ENCODE measurements around the gene UHRF1. TPM values are rescaled to one million over a fixed set of nuclear protein-coding genes. Genes with fewer than 3 reads are reported as not detected.
A peak's percentile ranks its signal among the peaks of the same experiment; 100 is the strongest.
"Not testable (repeated sequence)": the region's sequence is repeated elsewhere in the genome, so short reads cannot be mapped to it uniquely, and the experiment has no call there.

Gene UHRF1
- total RNA-seq, 4 donors from 2014 or later, result 3.4 to 21.7 (median 11.5) TPM

- no peak for TF ChIP-seq POLR2A (IDR thresholded peaks at IDR 0.05)
- no peak for TF ChIP-seq CTCF (IDR thresholded peaks at IDR 0.05)
- intact Hi-C loops (cut with DNase I), result loop anchor here (10.0 kb wide), 1 partner anchor 151 kb away; no protein-coding TSS in a partner anchor
These were observed 35.4 kb upstream of the UHRF1 start for GRCh38 chr19:4873930-4874329.

DNA sequence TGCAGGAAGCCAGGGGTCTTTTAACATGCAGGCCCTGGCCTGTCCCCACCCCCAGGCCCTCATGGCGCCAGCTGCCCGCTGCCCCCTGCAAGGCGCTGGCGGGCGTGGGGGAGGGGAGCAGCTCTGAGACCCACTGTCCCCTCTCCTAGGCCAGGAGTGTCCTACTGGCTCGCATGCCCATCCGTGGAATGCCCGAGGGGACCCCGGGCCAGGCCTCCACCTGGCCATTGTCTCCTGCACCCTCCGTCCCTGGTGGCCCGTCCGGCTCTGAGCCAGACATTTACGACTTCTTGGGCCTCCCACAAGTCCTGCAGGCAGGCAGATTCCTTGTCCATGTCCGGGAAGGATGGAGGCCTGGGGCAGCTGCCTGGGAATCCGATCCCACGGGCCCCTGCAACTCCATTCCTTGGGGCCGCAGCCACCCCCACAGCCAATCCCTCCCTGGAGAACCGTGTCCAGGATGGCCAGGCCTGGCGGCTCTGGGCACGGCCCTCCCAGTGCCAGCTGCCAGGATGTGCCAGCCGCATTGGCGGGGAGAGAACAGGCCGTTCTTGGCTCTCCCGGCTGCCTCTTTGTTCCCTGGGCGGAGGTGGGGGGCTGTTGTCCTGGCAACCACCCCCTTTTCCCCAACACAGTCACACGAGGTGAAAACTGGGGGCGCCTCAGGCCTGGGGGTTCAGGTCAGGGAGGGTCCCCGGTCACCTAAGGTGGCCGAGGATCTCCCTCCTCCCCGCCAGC, 31.4 kb upstream of the UHRF1 start:
- no peak for DNase-seq
- H3K27ac ChIP-seq, result peak overlapping the region in 1 of 4 donors; percentile 18
- WGBS, 2 donors, result 74 to 83% methylated on average over 9 to 14 of the region's 30 CpGs
- intact Hi-C loops (cut with DNase I), result loop anchor here (5.0 to 10.0 kb wide), 2 partner anchors 34 to 147 kb away; no protein-coding TSS in a partner anchor
- peaks cover 0 to 15% (median 0%) of the 10 kb centered on the region in 3 donors for H3K4me1 ChIP-seq
- peaks cover 0 to 13% (median 0%) of the 10 kb centered on the region in 4 donors for H3K27me3 ChIP-seq
- no peaks in the 10 kb centered on the region for H3K36me3 ChIP-seq
- TF ChIP-seq CTCF (IDR thresholded peaks at IDR 0.05) (no peak), POLR2A (IDR thresholded peaks at IDR 0.05) (no peak)
- H3K9me3 ChIP-seq, result no peaks in the 10 kb centered on the region
- no peak overlapping the region for H3K4me3 ChIP-seq

More at GRCh38 chr19:4873930-4874329, 35.4 kb upstream of the UHRF1 start:
- no peaks in the 10 kb centered on the region for H3K36me3 ChIP-seq
- peaks cover 0 to 13% (median 0%) of the 10 kb centered on the region in 4 donors for H3K27me3 ChIP-seq
- no peaks in the 10 kb centered on the region for H3K9me3 ChIP-seq
- H3K4me3 ChIP-seq, result no peak overlapping the region
- no peak overlapping the region for H3K27ac ChIP-seq
- H3K4me1 ChIP-seq, result peaks cover 6 to 33% (median 11%) of the 10 kb centered on the region in 3 donors
- no peak for DNase-seq
- 83 to 88% methylated on average over 3 of the region's 3 CpGs for WGBS, 2 donors

DNA sequence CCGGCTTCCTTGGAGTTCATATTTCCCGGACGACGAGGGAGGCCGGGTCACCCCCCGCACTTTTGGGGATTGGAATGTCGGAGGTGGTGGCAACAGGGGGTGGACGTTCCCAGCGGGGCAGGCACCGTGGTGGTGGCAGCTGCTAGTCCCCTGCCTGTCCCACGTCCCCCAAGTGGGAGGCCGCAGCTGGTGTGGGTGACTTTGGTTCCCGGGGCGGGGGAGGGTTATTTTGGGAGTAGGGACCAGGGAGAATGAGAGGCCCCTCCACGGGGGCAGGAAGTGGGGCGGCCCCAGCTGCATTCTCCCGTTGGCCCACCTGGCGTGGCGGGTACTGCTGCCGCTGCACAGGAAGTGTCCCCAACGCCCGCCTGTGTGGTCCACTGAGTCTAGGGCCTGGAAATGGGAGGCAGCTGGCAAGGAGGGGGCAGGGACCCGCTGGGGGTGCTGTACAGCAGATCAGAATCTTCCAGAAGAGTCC, 30.8 kb upstream of the UHRF1 start:
- intact Hi-C loops (cut with DNase I), result loop anchor here (5.0 to 10.0 kb wide), 2 partner anchors 34 to 146 kb away; no protein-coding TSS in a partner anchor
- H3K4me1 ChIP-seq, result peaks cover 0 to 15% (median 0%) of the 10 kb centered on the region in 3 donors
- H3K9me3 ChIP-seq, result no peaks in the 10 kb centered on the region
- 25 to 50% methylated on average over 3 to 4 of the region's 23 CpGs for WGBS, 2 donors
- H3K36me3 ChIP-seq, result no peaks in the 10 kb centered on the region
- H3K27ac ChIP-seq, result peak overlapping the region in 1 of 4 donors; percentile 18
- H3K4me3 ChIP-seq, result no peak overlapping the region
- no peak for DNase-seq
- H3K27me3 ChIP-seq, result peaks cover 0 to 13% (median 0%) of the 10 kb centered on the region in 4 donors
- no peak for TF ChIP-seq POLR2A (IDR thresholded peaks at IDR 0.05)
- TF ChIP-seq CTCF (IDR thresholded peaks at IDR 0.05), result no peak

- TF ChIP-seq CTCF (IDR thresholded peaks at IDR 0.05), result no peak
- TF ChIP-seq POLR2A (IDR thresholded peaks at IDR 0.05), result no peak
These were observed 30.3 kb upstream of the UHRF1 start for GRCh38 chr19:4879041-4879440.

DNA sequence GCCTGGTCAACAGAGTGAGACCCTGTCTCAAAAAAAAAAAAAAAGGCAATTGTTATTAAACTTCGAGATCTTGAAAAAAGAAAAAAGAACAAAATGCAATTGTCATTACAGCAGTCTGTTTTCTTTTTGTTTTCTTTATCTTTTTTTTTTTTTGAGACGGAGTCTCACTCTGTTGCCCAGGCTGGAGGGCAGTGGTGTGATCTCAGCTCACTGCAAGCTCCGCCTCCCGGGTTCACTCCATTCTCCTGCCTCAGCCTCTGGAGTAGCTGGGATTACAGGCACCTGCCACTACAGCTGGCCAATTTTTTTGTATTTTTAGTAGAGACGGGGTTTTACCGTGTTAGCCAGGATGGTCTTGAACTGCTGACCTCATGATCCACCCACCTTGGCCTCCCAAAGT, 26.4 kb upstream of the UHRF1 start:
- intact Hi-C loops (cut with DNase I); H3K4me3 ChIP-seq; DNase-seq; H3K36me3 ChIP-seq; H3K27me3 ChIP-seq; H3K9me3 ChIP-seq; H3K27ac ChIP-seq; H3K4me1 ChIP-seq: not testable (repeated sequence)
- WGBS, 2 donors, result 69 to 73% methylated on average over 6 of the region's 6 CpGs

More at GRCh38 chr19:4879041-4879440, 30.3 kb upstream of the UHRF1 start:
- peaks cover 0 to 13% (median 0%) of the 10 kb centered on the region in 4 donors for H3K27me3 ChIP-seq
- H3K4me1 ChIP-seq, result peaks cover 0 to 15% (median 0%) of the 10 kb centered on the region in 3 donors
- H3K36me3 ChIP-seq, result no peaks in the 10 kb centered on the region
- H3K4me3 ChIP-seq, result no peak overlapping the region
- DNase-seq, result no peak
- H3K27ac ChIP-seq, result no peak overlapping the region
- intact Hi-C loops (cut with DNase I), result loop anchor here (5.0 to 10.0 kb wide), 2 partner anchors 33 to 146 kb away; no protein-coding TSS in a partner anchor
- no peaks in the 10 kb centered on the region for H3K9me3 ChIP-seq
- 86 to 100% methylated on average over 2 to 11 of the region's 11 CpGs for WGBS, 2 donors

GRCh38 chr19:4884993-4885392, 24.3 kb upstream of the UHRF1 start:
- H3K36me3 ChIP-seq; intact Hi-C loops (cut with DNase I); H3K27me3 ChIP-seq; H3K27ac ChIP-seq; H3K9me3 ChIP-seq; H3K4me1 ChIP-seq; DNase-seq; H3K4me3 ChIP-seq: not testable (repeated sequence)
- WGBS, 2 donors, result 65 to 81% methylated on average over 2 to 5 of the region's 6 CpGs

DNA sequence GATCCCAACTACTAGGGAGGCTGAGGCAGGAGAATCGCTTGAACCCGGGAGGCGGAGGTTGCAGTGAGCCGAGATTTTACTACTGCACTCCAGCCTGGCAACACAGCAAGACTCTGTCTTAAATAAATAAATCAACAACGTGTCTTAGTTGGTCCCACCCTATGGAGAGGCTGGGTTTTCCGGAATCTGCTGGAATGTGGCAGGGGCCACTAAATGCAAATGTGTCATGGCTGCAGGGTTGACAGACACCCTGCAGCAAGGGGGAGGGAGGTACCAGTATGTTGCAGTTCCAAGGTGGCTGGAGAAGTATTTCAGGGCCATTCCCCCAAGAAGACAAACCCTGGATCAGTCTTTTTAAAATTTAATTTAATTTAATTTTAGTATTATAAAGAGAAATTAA, 21.5 kb upstream of the UHRF1 start:
- intact Hi-C loops (cut with DNase I); H3K4me3 ChIP-seq; H3K27ac ChIP-seq; H3K9me3 ChIP-seq; DNase-seq; H3K36me3 ChIP-seq; H3K4me1 ChIP-seq: not testable (repeated sequence)
- H3K27me3 ChIP-seq, result peaks cover 0 to 17% (median 0%) of the 10 kb centered on the region in 4 donors
- 60% methylated on average over 2 of the region's 6 CpGs; no CpG with 5 or more reads in 1 of the 2 donors for WGBS, 2 donors

All from esophagus squamous epithelium (tissue), 5 donors.